Measurements from ENCODE around the gene GRIK4. TPM values are rescaled to one million over a fixed set of nuclear protein-coding genes. Genes with fewer than 3 reads are reported as not detected.

GRIK4 gene
- total RNA-seq, 1 experiment from 2014 or later = not detected

DNA sequence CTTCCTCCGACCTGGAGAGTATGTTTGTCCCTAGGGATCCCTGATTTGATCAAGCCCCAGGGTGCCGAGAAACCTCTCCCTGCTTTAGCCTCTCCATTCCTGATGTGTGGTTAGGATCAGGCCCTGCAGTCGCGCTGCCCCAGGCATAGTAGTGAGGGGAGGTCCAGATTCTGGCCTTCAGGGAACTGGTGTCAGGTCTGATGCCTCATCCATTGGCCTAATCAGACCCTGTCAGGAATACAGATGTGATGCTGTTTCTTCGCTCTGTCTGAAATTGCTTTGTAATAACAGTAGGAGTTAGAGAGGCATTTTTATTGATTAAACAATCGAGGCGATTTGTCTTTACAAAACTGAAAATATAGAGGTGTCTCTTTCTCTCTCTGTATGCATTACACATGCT lies 75.2 kb downstream of the GRIK4 start:
- Histone ChIP-seq H3K27me3 (ENCODE audit: low read length) (no peaks in the 10 kb centered on the region), H3K36me3 (ENCODE audit: insufficient read depth, low read length) (no peaks in the 10 kb centered on the region), H3K4me2 (ENCODE audit: low read depth, low read length, poor library complexity, severe bottlenecking) (no peak overlapping the region), H3K9me2 (replicated peaks; ENCODE audit: insufficient read depth, low read length) (no peaks in the 10 kb centered on the region), H3K9me3 (ENCODE audit: low read length) (no peaks in the 10 kb centered on the region), H3K27ac (ENCODE audit: low read length) (no peak overlapping the region), H3K4me1 (ENCODE audit: low read length) (no peaks in the 10 kb centered on the region), H3K79me2 (ENCODE audit: low read length) (no peaks in the 10 kb centered on the region), H2AFZ (ENCODE audit: low read length) (no peak overlapping the region), H3K4me3 (ENCODE audit: low read length) (no peak overlapping the region), H4K20me1 (ENCODE audit: insufficient read depth, low read depth, low read length) (no peaks in the 10 kb centered on the region), H3K9ac (ENCODE audit: low read length) (no peak overlapping the region)
- DNase-seq = no peak

DNA sequence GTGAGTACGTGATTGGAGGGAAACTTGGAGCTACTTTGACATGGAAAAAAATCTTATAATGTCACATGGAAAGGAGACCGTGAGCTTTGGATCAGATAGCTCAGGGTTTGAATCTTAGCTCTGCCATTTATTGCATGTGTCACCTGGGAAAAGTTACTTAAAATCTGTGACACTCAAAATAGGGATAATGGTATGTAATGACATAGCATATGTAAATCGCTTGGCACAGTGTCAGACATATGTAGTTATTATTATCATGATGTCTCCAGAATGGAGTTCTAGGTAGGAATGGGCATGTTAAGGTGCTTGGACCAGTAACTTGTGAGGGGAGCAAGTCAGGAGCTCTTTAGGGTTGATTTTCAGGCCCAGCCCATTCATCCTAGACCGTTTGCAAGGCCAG lies 75.8 kb downstream of the GRIK4 start:
- Histone ChIP-seq H4K20me1 (ENCODE audit: insufficient read depth, low read depth, low read length) (no peaks in the 10 kb centered on the region), H3K4me1 (ENCODE audit: low read length) (no peaks in the 10 kb centered on the region), H3K9ac (ENCODE audit: low read length) (no peak overlapping the region), H3K4me3 (ENCODE audit: low read length) (no peak overlapping the region), H2AFZ (ENCODE audit: low read length) (no peak overlapping the region), H3K27me3 (ENCODE audit: low read length) (no peaks in the 10 kb centered on the region), H3K4me2 (ENCODE audit: low read depth, low read length, poor library complexity, severe bottlenecking) (no peak overlapping the region), H3K36me3 (ENCODE audit: insufficient read depth, low read length) (no peaks in the 10 kb centered on the region), H3K9me3 (ENCODE audit: low read length) (no peaks in the 10 kb centered on the region), H3K9me2 (replicated peaks; ENCODE audit: insufficient read depth, low read length) (no peaks in the 10 kb centered on the region), H3K79me2 (ENCODE audit: low read length) (no peaks in the 10 kb centered on the region), H3K27ac (ENCODE audit: low read length) (no peak overlapping the region)
- no peak for DNase-seq

DNA sequence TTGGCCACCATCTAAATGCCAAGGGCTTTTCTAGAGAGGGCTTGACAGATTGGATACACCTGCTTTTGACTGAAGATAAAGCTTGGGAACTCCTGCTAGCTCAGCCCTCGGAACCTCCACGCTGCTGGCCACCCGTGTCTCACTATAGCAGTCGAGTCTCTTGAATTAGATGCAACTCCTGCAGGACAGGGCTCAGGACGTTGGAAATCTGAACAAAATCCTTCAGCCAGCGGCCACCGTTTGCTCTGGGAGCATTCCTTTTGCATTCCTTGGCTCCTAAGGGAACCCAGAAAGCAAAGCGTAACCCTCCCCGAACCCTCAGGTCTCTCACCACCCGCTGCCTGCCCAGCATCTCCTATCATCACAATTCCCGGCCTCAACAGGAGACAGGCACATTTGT lies 77.8 kb downstream of the GRIK4 start:
- Histone ChIP-seq H3K27me3 (ENCODE audit: low read length) (no peaks in the 10 kb centered on the region), H2AFZ (ENCODE audit: low read length) (no peak overlapping the region), H3K27ac (ENCODE audit: low read length) (no peak overlapping the region), H3K79me2 (ENCODE audit: low read length) (no peaks in the 10 kb centered on the region), H3K36me3 (ENCODE audit: insufficient read depth, low read length) (no peaks in the 10 kb centered on the region), H4K20me1 (ENCODE audit: insufficient read depth, low read depth, low read length) (no peaks in the 10 kb centered on the region), H3K4me2 (ENCODE audit: low read depth, low read length, poor library complexity, severe bottlenecking) (no peak overlapping the region), H3K9me2 (replicated peaks; ENCODE audit: insufficient read depth, low read length) (no peaks in the 10 kb centered on the region), H3K9ac (ENCODE audit: low read length) (no peak overlapping the region), H3K9me3 (ENCODE audit: low read length) (no peaks in the 10 kb centered on the region), H3K4me1 (ENCODE audit: low read length) (no peaks in the 10 kb centered on the region), H3K4me3 (ENCODE audit: low read length) (no peak overlapping the region)
- DNase-seq = no peak

DNA sequence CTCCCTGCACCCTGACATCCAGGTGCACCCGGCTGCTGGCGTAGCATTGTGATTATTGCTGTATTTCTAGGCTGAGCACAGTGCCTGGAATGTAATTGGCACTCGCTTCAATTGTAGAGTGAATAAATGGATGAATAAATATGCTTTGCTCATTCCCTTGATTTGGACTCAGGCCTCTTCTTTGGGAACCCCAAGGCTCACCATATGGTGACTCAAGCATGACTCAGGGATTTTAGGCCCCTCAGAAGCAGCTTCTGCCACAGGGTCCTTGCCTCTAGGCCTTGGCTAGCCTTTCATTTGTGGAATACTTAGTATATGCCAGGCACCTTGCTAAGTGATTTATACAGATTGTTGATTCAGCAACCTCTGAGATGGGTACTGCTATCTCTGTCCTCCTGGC lies 78.9 kb downstream of the GRIK4 start:
- Histone ChIP-seq H3K36me3 (ENCODE audit: insufficient read depth, low read length) (no peaks in the 10 kb centered on the region), H3K4me2 (ENCODE audit: low read depth, low read length, poor library complexity, severe bottlenecking) (no peak overlapping the region), H3K9me3 (ENCODE audit: low read length) (no peaks in the 10 kb centered on the region), H3K79me2 (ENCODE audit: low read length) (no peaks in the 10 kb centered on the region), H3K9me2 (replicated peaks; ENCODE audit: insufficient read depth, low read length) (no peaks in the 10 kb centered on the region), H3K4me1 (ENCODE audit: low read length) (no peaks in the 10 kb centered on the region), H3K27me3 (ENCODE audit: low read length) (no peaks in the 10 kb centered on the region), H3K27ac (ENCODE audit: low read length) (no peak overlapping the region), H3K4me3 (ENCODE audit: low read length) (no peak overlapping the region), H3K9ac (ENCODE audit: low read length) (no peak overlapping the region), H4K20me1 (ENCODE audit: insufficient read depth, low read depth, low read length) (no peaks in the 10 kb centered on the region), H2AFZ (ENCODE audit: low read length) (no peak overlapping the region)
- no peak for DNase-seq

DNA sequence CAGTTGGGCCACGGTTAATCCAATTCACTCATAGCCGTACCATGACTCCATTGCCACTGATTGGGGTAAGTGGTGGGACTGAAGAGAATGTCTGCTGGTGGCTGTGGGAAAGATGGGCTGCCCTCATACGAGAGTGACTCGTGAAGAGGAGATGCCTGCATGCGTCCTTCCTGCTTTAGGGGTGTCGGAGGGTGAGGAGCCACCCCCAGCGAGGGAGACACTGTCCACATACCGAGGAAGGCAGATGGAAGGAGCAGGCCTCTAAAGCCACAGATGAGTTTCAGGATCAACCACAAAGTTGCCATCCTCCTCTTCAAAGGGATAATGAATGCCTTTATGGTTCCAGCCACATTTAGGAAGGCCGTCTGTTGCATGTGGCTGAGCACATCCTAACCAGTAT lies 83.2 kb downstream of the GRIK4 start:
- Histone ChIP-seq H3K27ac (ENCODE audit: low read length) (no peak overlapping the region), H3K9me3 (ENCODE audit: low read length) (no peaks in the 10 kb centered on the region), H3K9me2 (replicated peaks; ENCODE audit: insufficient read depth, low read length) (no peaks in the 10 kb centered on the region), H3K9ac (ENCODE audit: low read length) (no peak overlapping the region), H3K4me2 (ENCODE audit: low read depth, low read length, poor library complexity, severe bottlenecking) (no peak overlapping the region), H3K79me2 (ENCODE audit: low read length) (no peaks in the 10 kb centered on the region), H3K4me1 (ENCODE audit: low read length) (peaks cover 6% of the 10 kb centered on the region), H3K4me3 (ENCODE audit: low read length) (no peak overlapping the region), H3K27me3 (ENCODE audit: low read length) (no peaks in the 10 kb centered on the region), H3K36me3 (ENCODE audit: insufficient read depth, low read length) (no peaks in the 10 kb centered on the region), H4K20me1 (ENCODE audit: insufficient read depth, low read depth, low read length) (no peaks in the 10 kb centered on the region), H2AFZ (ENCODE audit: low read length) (no peak overlapping the region)
- DNase-seq = no peak

DNA sequence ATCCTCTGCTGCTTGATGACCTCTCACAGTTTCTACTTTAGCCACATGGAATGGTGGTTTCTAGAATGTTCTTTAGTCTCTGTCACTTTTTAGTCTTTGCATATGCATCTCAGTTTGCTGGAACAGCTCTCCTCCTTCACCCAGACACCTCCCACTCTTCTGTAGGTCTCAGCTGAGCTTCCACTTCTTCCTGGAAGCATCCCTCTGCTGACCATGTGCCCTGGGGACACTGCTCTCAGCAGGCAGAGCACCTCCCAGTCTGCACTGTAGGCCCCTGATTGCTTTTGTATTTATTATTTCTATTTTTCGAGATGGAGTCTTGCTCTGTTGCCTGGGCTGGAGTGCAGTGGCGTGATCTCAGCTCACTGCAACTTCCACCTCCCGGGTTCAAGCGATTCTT lies 84.0 kb downstream of the GRIK4 start:
- no peaks in the 10 kb centered on the region for H3K36me3 ChIP-seq (ENCODE audit: insufficient read depth, low read length)
- H4K20me1 ChIP-seq (ENCODE audit: insufficient read depth, low read depth, low read length) = no peaks in the 10 kb centered on the region
- no peaks in the 10 kb centered on the region for H3K79me2 ChIP-seq (ENCODE audit: low read length)
- H3K4me3 ChIP-seq (ENCODE audit: low read length) = no peak overlapping the region
- no peak overlapping the region for H3K4me2 ChIP-seq (ENCODE audit: low read depth, low read length, poor library complexity, severe bottlenecking)
- peaks cover 6% of the 10 kb centered on the region for H3K4me1 ChIP-seq (ENCODE audit: low read length)
- no peak overlapping the region for H3K27ac ChIP-seq (ENCODE audit: low read length)
- H3K9me3 ChIP-seq (ENCODE audit: low read length) = no peaks in the 10 kb centered on the region
- no peak overlapping the region for H2AFZ ChIP-seq (ENCODE audit: low read length)
- H3K9ac ChIP-seq (ENCODE audit: low read length) = no peak overlapping the region
- DNase-seq = no peak
- H3K9me2 ChIP-seq (replicated peaks; ENCODE audit: insufficient read depth, low read length) = no peaks in the 10 kb centered on the region
- H3K27me3 ChIP-seq (ENCODE audit: low read length) = no peaks in the 10 kb centered on the region

DNA sequence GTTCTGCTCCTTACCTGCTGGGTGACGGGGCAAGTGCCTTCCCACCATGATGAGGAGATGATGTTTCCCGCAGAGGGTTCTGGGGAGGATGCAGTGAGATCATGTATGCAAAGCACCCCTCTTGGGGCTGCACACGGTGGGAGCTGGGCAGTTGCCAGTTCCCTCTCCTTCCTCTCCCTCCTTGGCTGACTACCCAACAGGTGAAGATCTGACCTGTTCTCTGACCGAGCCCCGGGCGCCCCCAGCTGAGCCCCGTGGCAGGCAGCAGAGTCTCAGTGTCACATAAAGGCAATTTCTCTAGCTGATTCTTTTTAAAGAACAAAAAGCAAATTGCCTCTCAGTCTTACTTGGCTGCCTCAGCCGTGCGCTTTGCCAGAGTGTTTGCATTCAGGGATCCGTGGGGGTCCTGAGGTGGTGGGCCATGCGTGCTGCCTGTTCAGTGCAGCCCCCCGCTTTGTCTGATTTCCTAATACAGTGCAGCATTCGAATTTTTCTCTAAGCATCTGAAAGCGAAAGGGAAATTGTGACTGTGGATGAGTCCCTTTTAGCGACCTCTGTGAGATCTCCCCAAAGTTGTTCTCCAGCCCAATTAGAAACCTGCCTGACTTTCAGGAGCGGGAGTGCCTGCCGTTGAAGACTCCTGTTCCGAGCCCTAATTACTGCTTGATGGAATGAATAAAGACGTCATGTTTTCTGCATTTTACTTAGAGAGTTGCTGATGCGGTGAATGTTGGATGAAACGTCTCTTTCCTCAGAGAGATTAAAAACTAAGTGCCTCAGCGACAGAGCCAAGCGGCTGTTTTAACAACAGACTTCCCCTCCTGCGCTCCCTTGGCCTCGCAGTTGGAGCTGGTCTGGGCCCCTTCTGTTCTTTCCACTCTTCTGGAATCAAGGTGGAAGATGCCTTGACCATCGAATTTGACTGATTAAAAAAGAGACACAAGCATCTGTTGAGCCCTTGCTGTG lies 86.0 kb downstream of the GRIK4 start:
- no peaks in the 10 kb centered on the region for H3K9me2 ChIP-seq (replicated peaks; ENCODE audit: insufficient read depth, low read length)
- H3K79me2 ChIP-seq (ENCODE audit: low read length) = no peaks in the 10 kb centered on the region
- no peak overlapping the region for H3K27ac ChIP-seq (ENCODE audit: low read length)
- H3K4me3 ChIP-seq (ENCODE audit: low read length) = no peak overlapping the region
- no peak overlapping the region for H3K9ac ChIP-seq (ENCODE audit: low read length)
- H3K4me2 ChIP-seq (ENCODE audit: low read depth, low read length, poor library complexity, severe bottlenecking) = no peak overlapping the region
- no peaks in the 10 kb centered on the region for H4K20me1 ChIP-seq (ENCODE audit: insufficient read depth, low read depth, low read length)
- H3K4me1 ChIP-seq (ENCODE audit: low read length) = peaks cover 6% of the 10 kb centered on the region
- no peaks in the 10 kb centered on the region for H3K9me3 ChIP-seq (ENCODE audit: low read length)
- H2AFZ ChIP-seq (ENCODE audit: low read length) = no peak overlapping the region
- H3K27me3 ChIP-seq (ENCODE audit: low read length) = no peaks in the 10 kb centered on the region
- DNase-seq = peak; percentile 41
- no peaks in the 10 kb centered on the region for H3K36me3 ChIP-seq (ENCODE audit: insufficient read depth, low read length)

DNA sequence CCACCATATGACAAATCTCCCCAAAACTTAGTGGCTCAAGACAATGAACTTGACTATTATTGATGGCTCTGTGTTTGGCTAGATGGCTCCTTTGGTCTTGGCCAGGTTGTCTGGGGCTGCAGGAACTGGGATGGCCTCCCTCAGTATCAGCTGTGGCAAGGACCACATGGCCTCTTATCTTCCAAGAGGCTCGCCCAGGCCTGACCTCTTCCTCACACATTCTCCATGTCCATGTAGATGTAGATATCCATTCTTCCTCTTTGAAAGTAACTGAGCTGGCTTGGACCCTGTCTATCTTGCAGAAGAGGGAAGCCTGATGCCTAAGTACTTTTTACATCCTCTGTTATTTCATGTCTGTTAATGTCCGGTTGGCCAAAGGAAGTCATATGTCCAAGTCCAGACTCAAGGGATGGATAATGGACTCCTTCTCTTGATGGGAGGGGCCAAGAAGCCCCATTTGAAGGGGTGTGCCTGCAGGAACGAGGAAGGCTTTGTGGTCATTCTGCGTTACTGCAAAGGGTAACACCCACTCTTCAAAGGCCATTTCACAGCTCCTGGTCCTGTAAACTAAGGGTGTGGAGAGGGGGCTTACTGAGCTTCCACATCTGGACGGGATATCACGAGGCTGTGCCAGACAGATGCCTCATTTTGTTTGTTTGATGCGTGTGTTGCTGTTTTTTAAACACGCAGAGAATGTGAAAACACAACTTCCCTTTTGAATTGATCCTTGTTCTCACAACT lies 87.1 kb downstream of the GRIK4 start:
- Histone ChIP-seq H3K27ac (ENCODE audit: low read length) (no peak overlapping the region), H3K4me1 (ENCODE audit: low read length) (peaks cover 6% of the 10 kb centered on the region), H3K9ac (ENCODE audit: low read length) (no peak overlapping the region), H2AFZ (ENCODE audit: low read length) (no peak overlapping the region), H3K9me3 (ENCODE audit: low read length) (no peaks in the 10 kb centered on the region), H3K79me2 (ENCODE audit: low read length) (no peaks in the 10 kb centered on the region), H3K36me3 (ENCODE audit: insufficient read depth, low read length) (no peaks in the 10 kb centered on the region), H3K27me3 (ENCODE audit: low read length) (no peaks in the 10 kb centered on the region), H3K4me3 (ENCODE audit: low read length) (no peak overlapping the region), H3K4me2 (ENCODE audit: low read depth, low read length, poor library complexity, severe bottlenecking) (no peak overlapping the region), H3K9me2 (replicated peaks; ENCODE audit: insufficient read depth, low read length) (no peaks in the 10 kb centered on the region), H4K20me1 (ENCODE audit: insufficient read depth, low read depth, low read length) (no peaks in the 10 kb centered on the region)
- DNase-seq = no peak

Data from Karpas-422 (cell line).